GM12874 (cell line): ENCODE results near the gene RPL10.

Experiments used
- CTCF ChIP-seq: IDR thresholded peaks from 2 replicates; pipeline ENCODE4 v1.5.1; 2011; ENCODE audit warnings: low read depth, mild to moderate bottlenecking, control low read depth, low read length, moderate library complexity; ENCODE audit not compliant: insufficient read depth

RPL10 gene

GRCh38 chrX:154374313-154375155 lies 23.6 kb upstream of the RPL10 start, which contains the start of gene FLNA:
Gene FLNA, minus strand, starts transcription at chrX:154374634. Its CDS starts 3,389 bp downstream, at chrX:154371245.
- TF ChIP-seq CTCF: 0 out of 2 replicates have a peak, but pooled peaks have one; percentile 15

GRCh38 chrX:154375156-154375504 lies 23.0 kb upstream of the RPL10 start:
- TF ChIP-seq CTCF: no peak

GRCh38 chrX:154376774-154377173 lies 21.4 kb upstream of the RPL10 start:
- no peak for TF ChIP-seq CTCF

GRCh38 chrX:154378059-154378798 lies 19.9 kb upstream of the RPL10 start:
- no peak for TF ChIP-seq CTCF

- TF ChIP-seq CTCF: no peak
Observed at GRCh38 chrX:154378799-154379568, 19.2 kb upstream of the RPL10 start, which contains the start of gene EMD. Gene EMD, plus strand, starts transcription at chrX:154379295. Its CDS starts 190 bp downstream, at chrX:154379485.

- no peak for TF ChIP-seq CTCF
Observed at GRCh38 chrX:154379569-154379951, 18.6 kb upstream of the RPL10 start.

- TF ChIP-seq CTCF: no peak
Observed at GRCh38 chrX:154380153-154380552, 18.0 kb upstream of the RPL10 start.
